Measurements from ENCODE around the gene GCGR.

DNA sequence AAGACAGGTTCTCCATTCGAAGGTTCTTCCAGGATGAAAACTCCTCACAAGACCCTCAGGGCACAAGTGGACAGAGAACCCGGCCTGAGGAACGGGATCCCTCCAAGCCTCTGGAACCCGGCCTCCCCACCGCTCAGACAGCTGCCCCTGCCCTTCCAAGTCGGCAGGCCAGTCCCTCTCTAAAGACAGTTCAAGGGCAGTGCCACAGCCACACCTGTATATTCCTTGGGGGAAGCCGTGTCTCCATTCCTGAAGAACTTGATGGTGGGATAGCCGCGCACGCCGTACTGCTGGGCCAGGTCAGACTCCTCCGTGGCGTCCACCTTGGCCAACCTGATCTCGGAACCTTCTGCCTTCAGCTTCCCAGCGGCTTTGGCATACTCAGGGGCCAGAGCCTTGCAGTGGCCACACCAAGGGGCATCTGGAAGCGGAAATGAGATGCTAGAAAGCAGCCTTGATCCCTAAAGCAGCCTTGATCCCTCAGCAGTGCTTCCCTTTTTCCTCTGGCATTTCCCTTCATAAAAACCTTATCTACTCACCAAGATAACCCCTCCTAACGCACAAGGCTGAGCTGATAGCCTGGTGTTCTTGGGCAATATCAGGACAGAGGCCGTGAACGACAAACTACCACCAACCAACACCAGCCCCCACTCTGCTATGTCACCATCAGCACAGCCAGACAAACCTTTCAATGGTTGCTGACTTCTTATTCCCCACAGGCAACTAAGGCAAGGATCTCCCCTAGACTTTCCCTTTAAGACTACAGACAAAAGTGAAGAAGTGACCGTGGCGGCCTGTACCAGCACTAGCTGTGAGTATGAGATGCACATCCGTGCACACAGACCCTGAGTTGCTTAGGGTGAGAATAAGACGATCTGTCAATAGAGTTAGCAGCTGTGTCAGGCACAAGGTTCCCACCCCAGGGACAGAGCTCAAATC, 55.3 kb downstream of the GCGR start:
- TF ChIP-seq, protein P1, sequence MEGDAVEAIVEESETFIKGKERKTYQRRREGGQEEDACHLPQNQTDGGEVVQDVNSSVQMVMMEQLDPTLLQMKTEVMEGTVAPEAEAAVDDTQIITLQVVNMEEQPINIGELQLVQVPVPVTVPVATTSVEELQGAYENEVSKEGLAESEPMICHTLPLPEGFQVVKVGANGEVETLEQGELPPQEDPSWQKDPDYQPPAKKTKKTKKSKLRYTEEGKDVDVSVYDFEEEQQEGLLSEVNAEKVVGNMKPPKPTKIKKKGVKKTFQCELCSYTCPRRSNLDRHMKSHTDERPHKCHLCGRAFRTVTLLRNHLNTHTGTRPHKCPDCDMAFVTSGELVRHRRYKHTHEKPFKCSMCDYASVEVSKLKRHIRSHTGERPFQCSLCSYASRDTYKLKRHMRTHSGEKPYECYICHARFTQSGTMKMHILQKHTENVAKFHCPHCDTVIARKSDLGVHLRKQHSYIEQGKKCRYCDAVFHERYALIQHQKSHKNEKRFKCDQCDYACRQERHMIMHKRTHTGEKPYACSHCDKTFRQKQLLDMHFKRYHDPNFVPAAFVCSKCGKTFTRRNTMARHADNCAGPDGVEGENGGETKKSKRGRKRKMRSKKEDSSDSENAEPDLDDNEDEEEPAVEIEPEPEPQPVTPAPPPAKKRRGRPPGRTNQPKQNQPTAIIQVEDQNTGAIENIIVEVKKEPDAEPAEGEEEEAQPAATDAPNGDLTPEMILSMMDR (IDR thresholded peaks at IDR 0.05): no peak
- TF ChIP-seq POLR2A (IDR thresholded peaks at IDR 0.05) (no peak), EP300 (IDR thresholded peaks at IDR 0.05; ENCODE audit: low read depth) (no peak)
